Colonic mucosa (tissue), 4 donors: Measurements from ENCODE around the gene MACROD2. TPM values are rescaled to one million over a fixed set of nuclear protein-coding genes. Genes with fewer than 3 reads are reported as not detected.

ENCODE experiments used
- DNase-seq: peaks from one replicate; pipeline ENCODE4 v3.0.0-alpha.2; 2020
- H3K27ac ChIP-seq: fragments of 200-600 bp; one replicate; pipeline ENCODE4 v1.8.0; 2021
- H3K27me3 ChIP-seq: fragments of 200-600 bp; one replicate; pipeline ENCODE4 v1.8.0; 2021
- H3K36me3 ChIP-seq: fragments of 200-600 bp; one replicate; pipeline ENCODE4 v1.8.0; 2021
- H3K4me1 ChIP-seq: fragments of 200-600 bp; one replicate; pipeline ENCODE4 v1.8.0; 2021; ENCODE audit warnings: mild to moderate bottlenecking
- H3K4me3 ChIP-seq: fragments of 200-600 bp; one replicate; pipeline ENCODE4 v1.8.0; 2021
- H3K9ac ChIP-seq, 2 donors: one replicate each; pipeline ENCODE4 v1.7.0; 2013; ENCODE audit warnings: control low read depth in 2 of 2, low read depth in 2 of 2, low read length in 2 of 2
- H3K9me3 ChIP-seq: fragments of 200-600 bp; one replicate; pipeline ENCODE4 v1.8.0; 2021
- CTCF ChIP-seq: fragments of 200-600 bp; IDR thresholded peaks from one replicate; pipeline ENCODE4 v1.8.0; 2022; ENCODE audit warnings: antibody characterized with exemption, mild to moderate bottlenecking
- intact Hi-C: fragments of 100-400 bp; cut with DNase I; formaldehyde crosslinking; loops from one replicate; pipeline ENCODE4 v1.14.1; 2022
- total RNA-seq, 2 donors: library from RNA; stranded (reverse); fragmentation: NEBNext Ultra II Directional in 1 of 2; extraction: Animal tissue kit (Norgen Biotek cat#: 25700) in 1 of 2; gene quantifications; one replicate each; pipeline ENCODE4 v1.2.1, GENCODE V29; 2021
- donor health status: healthy.
- donor health status: DM: no; HTN: no; CAD: no.
- donor health status: DM: no; HTN: no; CAD: no.

The MACROD2 gene
- total RNA-seq, 2 donors from 2014 or later: 3.2 to 3.3 TPM

GRCh38 chr20:15288106-15288505 lies 1292.8 kb downstream of the MACROD2 start:
- no peaks in the 10 kb centered on the region for H3K4me1 ChIP-seq
- H3K9me3 ChIP-seq: no peaks in the 10 kb centered on the region
- intact Hi-C loops: no loop called here
- no peaks in the 10 kb centered on the region for H3K36me3 ChIP-seq
- no peak overlapping the region for H3K27ac ChIP-seq
- TF ChIP-seq CTCF: no peak
- no peak overlapping the region for H3K4me3 ChIP-seq
- no peaks in the 10 kb centered on the region for H3K27me3 ChIP-seq
- H3K9ac ChIP-seq: no peak overlapping the region
- DNase-seq: no peak

- no peaks in the 10 kb centered on the region for H3K9me3 ChIP-seq
- DNase-seq: no peak
- intact Hi-C loops: no loop called here
- no peak overlapping the region for H3K27ac ChIP-seq
- H3K4me1 ChIP-seq: no peaks in the 10 kb centered on the region
- no peaks in the 10 kb centered on the region for H3K36me3 ChIP-seq
- H3K27me3 ChIP-seq: no peaks in the 10 kb centered on the region
- TF ChIP-seq CTCF: no peak
- no peak overlapping the region for H3K9ac ChIP-seq
- H3K4me3 ChIP-seq: no peak overlapping the region
Observed at GRCh38 chr20:15289337-15289736, 1294.0 kb downstream of the MACROD2 start.

GRCh38 chr20:15292405-15292804 lies 1297.1 kb downstream of the MACROD2 start:
- intact Hi-C loops: no loop called here
- Histone ChIP-seq H3K36me3 (no peaks in the 10 kb centered on the region), H3K4me3 (no peak overlapping the region), H3K9me3 (no peaks in the 10 kb centered on the region), H3K4me1 (no peaks in the 10 kb centered on the region), H3K27me3 (no peaks in the 10 kb centered on the region), H3K9ac (no peak overlapping the region), H3K27ac (no peak overlapping the region)
- no peak for TF ChIP-seq CTCF
- no peak for DNase-seq

GRCh38 chr20:15296422-15296821 lies 1301.1 kb downstream of the MACROD2 start:
- no peak for TF ChIP-seq CTCF
- no peak overlapping the region for H3K27ac ChIP-seq

GRCh38 chr20:15297059-15297875 lies 1302.0 kb downstream of the MACROD2 start:
- TF ChIP-seq CTCF: no peak
- DNase-seq: no peak
- Histone ChIP-seq H3K36me3 (no peaks in the 10 kb centered on the region), H3K4me3 (no peak overlapping the region), H3K9ac (no peak overlapping the region), H3K9me3 (no peaks in the 10 kb centered on the region), H3K4me1 (no peaks in the 10 kb centered on the region), H3K27ac (no peak overlapping the region), H3K27me3 (no peaks in the 10 kb centered on the region)
- intact Hi-C loops: no loop called here

More at GRCh38 chr20:15296422-15296821, 1301.1 kb downstream of the MACROD2 start:
- Histone ChIP-seq H3K9ac (no peak overlapping the region), H3K27me3 (no peaks in the 10 kb centered on the region), H3K36me3 (no peaks in the 10 kb centered on the region), H3K4me3 (no peak overlapping the region), H3K9me3 (no peaks in the 10 kb centered on the region), H3K4me1 (no peaks in the 10 kb centered on the region)
- intact Hi-C loops: no loop called here
- DNase-seq: no peak
